ENCODE results near the gene KANSL1L. TPM values are rescaled to one million over a fixed set of nuclear protein-coding genes. Genes with fewer than 3 reads are reported as not detected.
A peak's percentile ranks its signal among the peaks of the same experiment; 100 is the strongest.

KANSL1L gene, protein sequence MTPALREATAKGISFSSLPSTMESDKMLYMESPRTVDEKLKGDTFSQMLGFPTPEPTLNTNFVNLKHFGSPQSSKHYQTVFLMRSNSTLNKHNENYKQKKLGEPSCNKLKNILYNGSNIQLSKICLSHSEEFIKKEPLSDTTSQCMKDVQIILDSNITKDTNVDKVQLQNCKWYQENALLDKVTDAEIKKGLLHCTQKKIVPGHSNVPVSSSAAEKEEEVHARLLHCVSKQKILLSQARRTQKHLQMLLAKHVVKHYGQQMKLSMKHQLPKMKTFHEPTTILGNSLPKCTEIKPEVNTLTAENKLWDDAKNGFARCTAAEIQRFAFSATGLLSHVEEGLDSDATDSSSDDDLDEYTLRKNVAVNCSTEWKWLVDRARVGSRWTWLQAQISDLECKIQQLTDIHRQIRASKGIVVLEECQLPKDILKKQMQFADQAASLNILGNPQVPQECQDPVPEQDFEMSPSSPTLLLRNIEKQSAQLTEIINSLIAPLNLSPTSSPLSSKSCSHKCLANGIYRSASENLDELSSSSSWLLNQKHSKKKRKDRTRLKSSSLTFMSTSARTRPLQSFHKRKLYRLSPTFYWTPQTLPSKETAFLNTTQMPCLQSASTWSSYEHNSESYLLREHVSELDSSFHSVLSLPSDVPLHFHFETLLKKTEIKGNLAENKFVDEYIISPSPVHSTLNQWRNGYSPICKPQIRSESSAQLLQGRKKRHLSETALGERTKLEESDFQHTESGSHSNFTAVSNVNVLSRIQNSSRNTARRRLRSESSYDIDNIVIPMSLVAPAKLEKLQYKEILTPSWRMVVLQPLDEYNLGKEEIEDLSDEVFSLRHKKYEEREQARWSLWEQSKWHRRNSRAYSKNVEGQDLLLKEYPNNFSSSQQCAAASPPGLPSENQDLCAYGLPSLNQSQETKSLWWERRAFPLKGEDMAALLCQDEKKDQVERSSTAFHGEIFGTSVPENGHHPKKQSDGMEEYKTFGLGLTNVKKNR
- polyA plus RNA-seq (2012; ENCODE audit: low read depth, missing spikeins): 1.8 TPM

DNA sequence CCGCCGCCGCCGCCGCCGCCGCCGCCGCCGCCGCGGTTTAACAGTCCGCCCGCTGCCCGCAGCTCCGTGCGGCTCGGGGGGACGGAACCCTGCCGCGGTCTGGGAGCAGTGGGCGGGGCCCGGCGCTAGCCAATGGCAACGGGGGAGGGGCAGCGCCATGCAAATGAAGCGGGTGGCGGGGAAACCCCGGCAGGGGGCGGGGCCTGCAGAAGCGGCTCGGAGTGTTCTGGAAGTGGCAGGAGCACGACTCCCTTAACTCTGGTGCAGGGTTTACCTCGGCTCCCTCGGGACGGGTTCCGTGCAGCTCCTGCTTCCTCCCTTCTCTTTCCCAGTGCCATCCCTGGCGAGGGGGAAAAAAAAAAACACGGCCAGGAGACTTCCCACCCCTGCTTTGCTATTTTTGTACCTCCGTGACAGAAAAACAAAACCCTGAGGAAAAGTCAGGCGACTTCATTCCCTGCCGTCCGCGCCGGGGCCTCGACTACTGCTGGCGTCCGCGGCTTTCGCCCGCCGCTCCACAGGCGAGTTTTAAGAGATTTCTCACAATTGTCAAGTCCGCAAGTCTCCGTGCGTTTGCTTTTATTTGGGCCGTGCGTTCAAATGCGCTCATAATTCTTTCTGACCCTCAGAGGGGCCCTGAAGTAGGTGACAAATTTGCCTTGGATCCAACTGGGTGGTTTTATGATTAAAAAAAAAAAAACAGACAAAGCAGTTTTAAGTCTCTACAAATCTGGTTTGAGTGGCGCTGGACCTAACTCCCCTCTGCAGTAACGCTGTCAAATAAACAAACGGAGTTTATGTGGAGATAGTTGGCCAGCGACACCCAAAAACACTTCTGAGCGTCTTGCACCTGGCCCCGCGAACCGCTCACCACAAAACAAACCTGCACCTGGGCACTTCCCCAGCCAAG is at the start of gene KANSL1L:
KANSL1L (minus strand) TSS at position 101 of the 910 bp plus-strand sequence. CDS start 16,827 bp downstream, outside the sequence.
- peak; percentile 97 for FAIRE-seq
- DNase-seq (ENCODE audit: insufficient read length, low spot score): peak; percentile 77
- TF ChIP-seq POU2F2 (IDR thresholded peaks at IDR 0.05; ENCODE audit: low read depth, low read length) (peak; percentile 95), TAF1 (IDR thresholded peaks at IDR 0.05; ENCODE audit: low read depth, low read length) (peak; percentile 11; the same call in 1 of the 2 replicates), PAX5 (IDR thresholded peaks at IDR 0.05; ENCODE audit: insufficient read depth, low read length, severe bottlenecking) (no peak), SPI1 (IDR thresholded peaks at IDR 0.05; ENCODE audit: low read depth, low read length) (0 out of 2 replicates have a peak, but pooled peaks have one; percentile 14), POLR2AphosphoS5 (IDR thresholded peaks at IDR 0.05; ENCODE audit: low read depth, low read length) (no peak), POLR2A (IDR thresholded peaks at IDR 0.05; ENCODE audit: low read depth, low read length) (no peak)

DNA sequence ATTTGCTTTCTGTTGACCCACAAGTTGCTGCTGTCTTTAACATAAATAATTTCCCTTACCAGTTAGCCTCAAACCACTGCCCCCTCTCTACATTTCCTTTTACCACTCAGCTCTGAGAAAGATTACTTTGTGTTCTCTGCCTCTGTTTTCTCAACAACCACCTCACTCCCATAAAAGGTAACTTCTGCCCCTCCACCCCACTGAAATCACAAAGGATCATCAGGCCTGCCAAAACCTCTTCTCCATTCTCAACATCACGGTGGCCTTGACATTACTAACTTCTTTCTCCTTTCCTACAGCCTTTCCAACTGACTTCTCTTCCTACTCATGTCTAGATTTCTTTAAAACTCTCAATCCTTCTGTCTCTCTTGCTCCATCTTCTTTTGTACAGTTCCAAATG is 43.9 kb upstream of the KANSL1L start:
- TF ChIP-seq SPI1 (IDR thresholded peaks at IDR 0.05; ENCODE audit: low read depth, low read length) (no peak), POLR2A (IDR thresholded peaks at IDR 0.05; ENCODE audit: low read depth, low read length) (no peak)
- DNase-seq (ENCODE audit: insufficient read length, low spot score) (no peak), FAIRE-seq (no peak)

DNA sequence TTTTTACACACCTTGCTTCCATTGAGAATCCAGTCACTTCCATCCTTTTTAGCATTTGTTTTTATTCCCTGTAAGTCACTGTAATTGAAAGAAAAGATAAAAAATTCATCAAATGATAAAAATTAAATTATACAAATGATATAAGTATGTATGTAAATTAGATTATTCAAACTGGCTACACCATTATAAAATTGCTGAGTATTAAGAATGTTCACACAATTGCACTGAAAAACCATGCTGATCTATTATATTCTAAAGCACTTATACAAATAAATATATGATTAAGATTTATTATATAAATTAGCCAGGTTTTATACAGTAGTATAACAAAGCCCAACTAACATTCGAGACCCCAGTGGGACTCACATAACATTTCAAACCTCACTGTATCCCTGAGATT is 39.0 kb upstream of the KANSL1L start:
- TF ChIP-seq TAF1 (IDR thresholded peaks at IDR 0.05; ENCODE audit: low read depth, low read length) (no peak), POLR2A (IDR thresholded peaks at IDR 0.05; ENCODE audit: low read depth, low read length) (no peak), POLR2AphosphoS5 (IDR thresholded peaks at IDR 0.05; ENCODE audit: low read depth, low read length) (no peak), SPI1 (IDR thresholded peaks at IDR 0.05; ENCODE audit: low read depth, low read length) (no peak), PAX5 (IDR thresholded peaks at IDR 0.05; ENCODE audit: insufficient read depth, low read length, severe bottlenecking) (no peak), POU2F2 (IDR thresholded peaks at IDR 0.05; ENCODE audit: low read depth, low read length) (no peak)
- DNase-seq (ENCODE audit: insufficient read length, low spot score) (no peak), FAIRE-seq (no peak)

DNA sequence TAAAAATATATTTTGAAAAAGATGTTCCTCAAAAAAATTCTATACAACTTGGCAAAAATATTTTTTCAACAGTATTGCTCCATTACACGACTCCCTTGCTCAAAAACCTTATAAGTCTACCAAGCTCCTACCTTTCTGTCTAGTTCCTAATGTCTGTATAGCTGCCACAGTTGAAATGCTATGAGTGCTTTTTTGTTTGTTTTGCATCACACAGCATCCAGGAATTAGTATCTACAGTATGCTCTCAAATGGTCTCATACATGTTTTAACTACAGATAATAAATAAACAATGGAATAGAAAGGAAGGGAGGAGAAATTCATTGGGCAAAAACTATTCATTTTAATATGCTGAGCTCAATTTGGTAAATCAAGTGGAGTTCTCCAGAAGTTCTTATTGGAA is 36.7 kb upstream of the KANSL1L start:
- FAIRE-seq (no peak), DNase-seq (ENCODE audit: insufficient read length, low spot score) (no peak)
- TF ChIP-seq POLR2AphosphoS5 (IDR thresholded peaks at IDR 0.05; ENCODE audit: low read depth, low read length) (no peak), PAX5 (IDR thresholded peaks at IDR 0.05; ENCODE audit: insufficient read depth, low read length, severe bottlenecking) (no peak), TAF1 (IDR thresholded peaks at IDR 0.05; ENCODE audit: low read depth, low read length) (no peak), SPI1 (IDR thresholded peaks at IDR 0.05; ENCODE audit: low read depth, low read length) (no peak), POLR2A (IDR thresholded peaks at IDR 0.05; ENCODE audit: low read depth, low read length) (no peak), POU2F2 (IDR thresholded peaks at IDR 0.05; ENCODE audit: low read depth, low read length) (no peak)

DNA sequence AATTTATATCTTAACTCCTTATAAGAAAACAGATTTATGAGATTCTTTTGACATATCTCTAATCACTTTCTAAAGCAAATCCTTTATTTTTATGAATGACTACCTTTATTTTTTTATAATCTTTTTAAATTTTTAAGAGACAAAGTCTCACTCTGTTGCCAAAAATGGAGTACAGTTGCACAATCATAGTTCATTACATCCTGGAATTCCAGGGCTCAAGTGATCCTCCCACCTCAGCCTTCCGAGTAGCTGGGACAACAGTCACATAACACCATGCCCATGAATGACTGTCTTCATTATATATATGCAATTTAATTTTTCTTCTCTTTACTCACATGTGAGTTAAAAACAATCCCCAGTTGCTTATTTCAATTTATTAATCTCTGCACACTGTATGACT is 32.3 kb upstream of the KANSL1L start:
- DNase-seq (ENCODE audit: insufficient read length, low spot score) (no peak), FAIRE-seq (no peak)
- no peak for TF ChIP-seq SPI1 (IDR thresholded peaks at IDR 0.05; ENCODE audit: low read depth, low read length)
- no peak for TF ChIP-seq TAF1 (IDR thresholded peaks at IDR 0.05; ENCODE audit: low read depth, low read length)
- no peak for TF ChIP-seq POLR2AphosphoS5 (IDR thresholded peaks at IDR 0.05; ENCODE audit: low read depth, low read length)
- TF ChIP-seq POU2F2 (IDR thresholded peaks at IDR 0.05; ENCODE audit: low read depth, low read length): no peak
- TF ChIP-seq PAX5 (IDR thresholded peaks at IDR 0.05; ENCODE audit: insufficient read depth, low read length, severe bottlenecking): no peak
- no peak for TF ChIP-seq POLR2A (IDR thresholded peaks at IDR 0.05; ENCODE audit: low read depth, low read length)

DNA sequence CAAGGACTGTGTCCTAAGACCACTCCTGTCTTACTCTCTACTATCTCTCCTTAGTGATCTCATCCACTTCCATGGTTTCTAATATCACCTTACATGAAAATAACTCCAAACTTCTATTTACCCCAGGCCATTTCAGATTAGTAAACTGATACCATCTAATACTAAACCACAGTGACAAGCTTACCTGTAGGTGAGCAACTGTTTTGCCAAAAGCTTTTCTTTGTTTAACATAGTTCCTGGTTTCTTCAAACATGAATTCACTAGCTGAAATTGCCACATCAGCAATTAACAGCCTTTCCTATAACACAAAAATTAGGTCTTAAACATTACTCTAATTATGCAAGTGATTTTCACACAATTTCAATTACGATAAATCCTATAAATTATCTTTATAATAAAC is 31.9 kb upstream of the KANSL1L start:
- FAIRE-seq (no peak), DNase-seq (ENCODE audit: insufficient read length, low spot score) (no peak)
- TF ChIP-seq POLR2AphosphoS5 (IDR thresholded peaks at IDR 0.05; ENCODE audit: low read depth, low read length) (no peak), POU2F2 (IDR thresholded peaks at IDR 0.05; ENCODE audit: low read depth, low read length) (no peak), PAX5 (IDR thresholded peaks at IDR 0.05; ENCODE audit: insufficient read depth, low read length, severe bottlenecking) (no peak), POLR2A (IDR thresholded peaks at IDR 0.05; ENCODE audit: low read depth, low read length) (no peak), SPI1 (IDR thresholded peaks at IDR 0.05; ENCODE audit: low read depth, low read length) (no peak), TAF1 (IDR thresholded peaks at IDR 0.05; ENCODE audit: low read depth, low read length) (no peak)

DNA sequence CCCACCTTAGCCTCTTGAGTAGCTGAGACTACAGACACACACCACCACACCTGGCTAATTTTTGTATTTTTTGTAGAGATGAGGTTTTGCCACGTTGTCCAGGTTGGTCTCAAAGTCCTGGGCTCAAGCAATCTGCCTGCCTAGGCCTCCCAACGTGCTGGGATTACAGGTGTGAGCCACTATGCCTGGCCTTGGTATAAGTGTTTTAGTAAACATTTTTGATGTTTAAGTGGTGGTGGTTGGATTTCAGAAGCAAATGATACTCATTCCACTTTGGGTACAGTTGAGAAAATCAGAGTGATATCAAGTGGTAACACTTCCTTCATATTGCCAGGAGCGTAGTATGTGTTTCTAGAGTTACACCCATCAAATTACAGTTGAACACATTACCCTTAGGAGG is 28.6 kb upstream of the KANSL1L start:
- TF ChIP-seq POU2F2 (IDR thresholded peaks at IDR 0.05; ENCODE audit: low read depth, low read length) (no peak), POLR2A (IDR thresholded peaks at IDR 0.05; ENCODE audit: low read depth, low read length) (no peak), PAX5 (IDR thresholded peaks at IDR 0.05; ENCODE audit: insufficient read depth, low read length, severe bottlenecking) (no peak), SPI1 (IDR thresholded peaks at IDR 0.05; ENCODE audit: low read depth, low read length) (no peak), TAF1 (IDR thresholded peaks at IDR 0.05; ENCODE audit: low read depth, low read length) (no peak)
- no peak for FAIRE-seq
- no peak for DNase-seq (ENCODE audit: insufficient read length, low spot score)

DNA sequence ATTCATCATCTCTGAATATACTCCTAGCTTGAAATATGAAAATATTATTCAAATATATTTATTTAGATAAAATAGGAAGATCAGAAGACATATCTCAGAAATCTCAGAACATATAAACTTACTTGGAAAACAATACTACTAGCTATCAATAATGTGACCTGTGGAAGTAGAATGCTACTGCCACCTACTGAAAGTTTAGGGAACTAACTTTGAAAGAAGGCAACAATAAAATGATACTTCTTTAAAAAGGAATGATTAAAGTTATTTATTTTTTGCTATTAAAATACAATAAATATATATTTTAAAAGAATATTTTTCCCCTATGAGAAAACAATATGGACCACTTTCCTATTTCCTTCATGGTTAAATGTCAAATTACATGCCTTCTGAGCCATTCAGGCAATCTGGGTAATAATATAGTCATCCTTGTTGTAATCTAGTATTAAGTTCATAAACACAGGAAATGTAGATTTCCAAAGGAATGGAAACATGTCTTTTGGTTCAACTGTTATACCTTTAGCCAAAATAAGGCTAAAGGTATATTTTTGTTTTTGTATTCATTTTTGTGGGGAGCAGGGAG is 28.1 kb upstream of the KANSL1L start:
- no peak for DNase-seq (ENCODE audit: insufficient read length, low spot score)
- TF ChIP-seq POLR2A (IDR thresholded peaks at IDR 0.05; ENCODE audit: low read depth, low read length) (no peak), PAX5 (IDR thresholded peaks at IDR 0.05; ENCODE audit: insufficient read depth, low read length, severe bottlenecking) (no peak), POU2F2 (IDR thresholded peaks at IDR 0.05; ENCODE audit: low read depth, low read length) (no peak), TAF1 (IDR thresholded peaks at IDR 0.05; ENCODE audit: low read depth, low read length) (no peak), POLR2AphosphoS5 (IDR thresholded peaks at IDR 0.05; ENCODE audit: low read depth, low read length) (no peak), SPI1 (IDR thresholded peaks at IDR 0.05; ENCODE audit: low read depth, low read length) (no peak)
- FAIRE-seq: no peak
